Activated naive CD8-positive, alpha-beta T cell treated with anti-CD3 and anti-CD28 coated beads, Interleukin-2, amount 10 ng/mL, durations not matched to agents 7 days and 5 days (primary cell): ENCODE results near the gene ATP2B2. TPM values are rescaled to one million over a fixed set of nuclear protein-coding genes. Genes with fewer than 3 reads are reported as not detected.
A peak's percentile ranks its signal among the peaks of the same experiment; 100 is the strongest.

Experiments
- ATAC-seq: fragments of 150-1000 bp; cut with Tn5 transposase; one replicate; pipeline ENCODE4 v1.10.0; 2021; ENCODE audit warnings: low read depth, moderate library complexity
- POLR2A ChIA-PET: fragments of 350-600 bp; sonication (Branson Sonifier 250); formaldehyde crosslinking; loops from one replicate; lab custom pipeline; 2021; ENCODE audit warnings: antibody characterized with exemption; lab: Charles Lee
- DNase-seq: peaks from one replicate; pipeline ENCODE4 v3.0.0; 2021
- H3K27ac Mint-ChIP-seq: one replicate; pipeline ENCODE4 v1.8.0; 2022; ENCODE audit warnings: mild to moderate bottlenecking, mixed read lengths
- H3K27me3 Mint-ChIP-seq: one replicate; pipeline ENCODE4 v1.8.0; 2022; ENCODE audit warnings: mild to moderate bottlenecking, moderate library complexity, mixed read lengths
- H3K36me3 Mint-ChIP-seq: one replicate; pipeline ENCODE4 v1.8.0; 2021; ENCODE audit warnings: mild to moderate bottlenecking, mixed read lengths
- H3K4me1 Mint-ChIP-seq: one replicate; pipeline ENCODE4 v1.8.0; 2021; ENCODE audit warnings: mixed read lengths
- H3K4me3 Mint-ChIP-seq: one replicate; pipeline ENCODE4 v1.8.0; 2022; ENCODE audit warnings: mild to moderate bottlenecking, moderate library complexity, mixed read lengths
- H3K9me3 Mint-ChIP-seq: one replicate; pipeline ENCODE4 v1.8.0; 2021; ENCODE audit warnings: mixed read lengths
- total RNA-seq, 2 experiments: library from RNA; stranded (reverse); gene quantifications; one replicate each; pipeline ENCODE4 v1.2.3, GENCODE V29; 2021

ATP2B2 gene
- total RNA-seq, 2 experiments from 2014 or later, result not detected

DNA sequence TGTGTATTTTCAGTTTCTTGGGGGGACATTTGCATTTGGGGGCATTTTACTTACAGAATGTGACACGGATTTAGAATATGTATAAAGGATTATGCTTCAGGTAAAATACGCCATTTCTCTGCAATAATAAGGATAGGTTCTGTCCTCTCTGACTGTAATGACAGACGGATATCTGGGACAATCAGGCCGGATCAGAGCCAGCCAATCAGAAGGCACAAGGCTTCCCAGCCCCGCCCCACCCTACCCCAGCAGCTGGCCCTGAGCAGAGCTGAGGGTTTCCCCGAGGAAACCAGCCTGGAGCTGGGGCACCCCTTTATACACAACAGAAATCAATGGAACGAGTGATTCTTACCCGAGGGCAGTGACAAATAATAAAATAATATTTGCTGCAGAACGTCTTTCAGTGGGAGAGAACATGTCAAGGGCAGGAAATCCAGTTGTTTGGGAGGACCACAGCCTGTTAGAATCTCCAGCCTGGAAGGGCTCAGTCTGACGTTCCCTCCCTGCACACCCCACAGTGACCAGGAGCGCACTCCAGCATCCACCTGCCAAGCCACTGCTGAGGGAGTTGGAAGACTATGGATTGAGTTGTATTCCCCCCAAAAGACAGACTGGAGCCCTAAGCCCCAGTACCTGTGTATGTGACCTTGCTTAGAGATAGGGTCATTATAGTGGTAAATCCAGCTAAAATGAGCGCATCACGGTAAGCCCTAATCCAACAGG, 154.2 kb downstream of the ATP2B2 start:
- no peak for ATAC-seq
- POLR2A ChIA-PET, result no interaction called here
- Mint-ChIP-seq H3K27me3 (peaks cover 5% of the 10 kb centered on the region), H3K4me3 (no peak overlapping the region), H3K36me3 (no peaks in the 10 kb centered on the region), H3K27ac (no peak overlapping the region), H3K9me3 (no peaks in the 10 kb centered on the region), H3K4me1 (no peaks in the 10 kb centered on the region)
- no peak for DNase-seq

- Mint-ChIP-seq H3K27me3 (peaks cover 5% of the 10 kb centered on the region), H3K4me3 (no peak overlapping the region), H3K9me3 (no peaks in the 10 kb centered on the region), H3K4me1 (no peaks in the 10 kb centered on the region), H3K36me3 (no peaks in the 10 kb centered on the region), H3K27ac (no peak overlapping the region)
- ATAC-seq, result no peak
- DNase-seq, result no peak
- POLR2A ChIA-PET, result no interaction called here
Measured at GRCh38 chr3:10350324-10350985, 154.9 kb downstream of the ATP2B2 start.

DNA sequence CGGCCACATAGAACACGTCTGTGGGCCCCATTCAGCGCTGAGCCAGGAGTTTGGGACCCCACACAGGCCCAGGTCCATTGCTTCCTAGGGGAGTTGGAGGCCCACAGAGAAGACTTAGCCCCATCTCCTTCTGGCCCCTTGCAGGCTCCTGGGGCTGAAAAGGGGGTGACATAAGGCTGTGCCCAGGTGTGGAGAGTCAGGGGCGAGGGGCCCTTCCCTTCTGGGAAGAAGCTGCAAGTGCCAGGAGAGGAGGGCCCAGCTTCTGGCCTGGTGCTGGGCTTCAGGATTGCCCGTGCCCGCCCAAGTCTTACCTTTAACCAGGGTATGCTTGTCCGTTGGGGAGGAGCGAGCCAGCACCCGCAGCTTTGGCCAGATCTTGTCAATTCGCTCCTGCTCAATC, 155.6 kb downstream of the ATP2B2 start:
- Mint-ChIP-seq H3K9me3 (no peaks in the 10 kb centered on the region), H3K36me3 (no peaks in the 10 kb centered on the region), H3K4me1 (no peaks in the 10 kb centered on the region), H3K4me3 (no peak overlapping the region), H3K27ac (no peak overlapping the region), H3K27me3 (peaks cover 5% of the 10 kb centered on the region)
- DNase-seq, result no peak
- no peak for ATAC-seq
- POLR2A ChIA-PET, result no interaction called here

DNA sequence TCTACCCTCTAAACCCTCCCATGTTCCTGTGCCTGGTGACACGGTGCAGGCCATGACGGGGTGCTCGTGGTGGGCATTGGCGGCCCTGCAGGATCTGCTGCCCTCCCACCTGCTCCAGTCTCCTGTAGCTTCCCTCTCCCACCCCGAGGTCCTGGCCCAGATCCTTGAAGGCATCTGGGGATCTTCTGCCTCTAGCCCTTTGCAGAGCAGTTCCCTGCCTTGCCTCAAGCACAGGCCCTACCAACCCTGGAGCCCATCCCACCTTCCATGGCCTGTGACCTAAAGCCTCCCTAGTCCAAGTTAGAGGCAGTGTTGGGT, 157.0 kb downstream of the ATP2B2 start:
- POLR2A ChIA-PET, result no interaction called here
- DNase-seq, result no peak
- ATAC-seq, result no peak
- no peak overlapping the region for H3K27ac Mint-ChIP-seq
- H3K4me3 Mint-ChIP-seq, result no peak overlapping the region
- H3K4me1 Mint-ChIP-seq, result no peaks in the 10 kb centered on the region
- H3K27me3 Mint-ChIP-seq, result no peaks in the 10 kb centered on the region
- H3K9me3 Mint-ChIP-seq, result no peaks in the 10 kb centered on the region
- H3K36me3 Mint-ChIP-seq, result no peaks in the 10 kb centered on the region

GRCh38 chr3:10347648-10348403, 157.6 kb downstream of the ATP2B2 start:
- POLR2A ChIA-PET, result no interaction called here

GRCh38 chr3:10345911-10346310, 159.5 kb downstream of the ATP2B2 start:
- Mint-ChIP-seq H3K9me3 (no peaks in the 10 kb centered on the region), H3K27me3 (no peaks in the 10 kb centered on the region), H3K4me1 (no peaks in the 10 kb centered on the region), H3K4me3 (no peak overlapping the region), H3K36me3 (no peaks in the 10 kb centered on the region), H3K27ac (no peak overlapping the region)
- POLR2A ChIA-PET, result interaction anchor here (0.6 kb wide), 1 partner anchor 392 kb away, joined by 3 read pairs; no protein-coding TSS in a partner anchor
- no peak for DNase-seq
- no peak for ATAC-seq

More at GRCh38 chr3:10347648-10348403, 157.6 kb downstream of the ATP2B2 start:
- Mint-ChIP-seq H3K27ac (peak overlapping the region; percentile 21), H3K9me3 (no peaks in the 10 kb centered on the region), H3K4me1 (no peaks in the 10 kb centered on the region), H3K27me3 (no peaks in the 10 kb centered on the region), H3K4me3 (no peak overlapping the region), H3K36me3 (no peaks in the 10 kb centered on the region)
- no peak for DNase-seq
- no peak for ATAC-seq

DNA sequence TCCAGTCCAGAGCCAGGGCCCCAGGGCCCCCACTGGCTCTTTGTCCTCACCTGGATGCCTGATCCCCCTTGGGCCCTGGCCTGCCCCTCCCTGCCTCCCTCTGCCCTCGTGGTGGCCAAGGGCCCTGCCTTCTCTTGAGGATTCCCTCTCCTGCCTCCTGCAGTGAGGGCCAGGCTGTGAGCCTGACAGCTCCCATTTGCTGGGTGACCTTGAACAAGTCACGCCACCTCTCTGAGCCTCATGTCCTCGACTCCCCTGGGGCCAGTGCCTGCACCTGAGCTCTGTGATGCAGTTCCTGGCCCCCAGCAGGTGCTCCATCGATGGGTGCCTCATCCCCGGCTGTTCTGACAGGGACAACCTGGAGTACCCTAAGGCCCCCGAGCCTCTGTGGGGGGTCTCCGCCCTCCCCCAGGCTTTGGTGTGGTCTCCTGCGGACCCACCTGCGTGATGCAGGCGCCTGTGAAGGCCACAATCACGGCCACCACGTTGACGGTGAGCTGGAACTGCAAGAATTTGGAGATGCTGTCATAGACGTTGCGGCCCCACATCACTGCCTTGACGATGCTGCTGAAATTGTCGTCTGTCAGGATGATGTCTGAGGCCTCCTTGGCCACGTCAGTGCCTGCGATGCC, 160.3 kb downstream of the ATP2B2 start:
- no peak overlapping the region for H3K4me3 Mint-ChIP-seq
- no peaks in the 10 kb centered on the region for H3K36me3 Mint-ChIP-seq
- DNase-seq (no peak), ATAC-seq (no peak)
- H3K27me3 Mint-ChIP-seq, result no peaks in the 10 kb centered on the region
- H3K27ac Mint-ChIP-seq, result peak overlapping the region; percentile 53
- H3K4me1 Mint-ChIP-seq, result no peaks in the 10 kb centered on the region
- H3K9me3 Mint-ChIP-seq, result no peaks in the 10 kb centered on the region
- POLR2A ChIA-PET, result interaction anchor here (0.6 kb wide), 1 partner anchor 393 kb away, joined by 3 read pairs; no protein-coding TSS in a partner anchor

DNA sequence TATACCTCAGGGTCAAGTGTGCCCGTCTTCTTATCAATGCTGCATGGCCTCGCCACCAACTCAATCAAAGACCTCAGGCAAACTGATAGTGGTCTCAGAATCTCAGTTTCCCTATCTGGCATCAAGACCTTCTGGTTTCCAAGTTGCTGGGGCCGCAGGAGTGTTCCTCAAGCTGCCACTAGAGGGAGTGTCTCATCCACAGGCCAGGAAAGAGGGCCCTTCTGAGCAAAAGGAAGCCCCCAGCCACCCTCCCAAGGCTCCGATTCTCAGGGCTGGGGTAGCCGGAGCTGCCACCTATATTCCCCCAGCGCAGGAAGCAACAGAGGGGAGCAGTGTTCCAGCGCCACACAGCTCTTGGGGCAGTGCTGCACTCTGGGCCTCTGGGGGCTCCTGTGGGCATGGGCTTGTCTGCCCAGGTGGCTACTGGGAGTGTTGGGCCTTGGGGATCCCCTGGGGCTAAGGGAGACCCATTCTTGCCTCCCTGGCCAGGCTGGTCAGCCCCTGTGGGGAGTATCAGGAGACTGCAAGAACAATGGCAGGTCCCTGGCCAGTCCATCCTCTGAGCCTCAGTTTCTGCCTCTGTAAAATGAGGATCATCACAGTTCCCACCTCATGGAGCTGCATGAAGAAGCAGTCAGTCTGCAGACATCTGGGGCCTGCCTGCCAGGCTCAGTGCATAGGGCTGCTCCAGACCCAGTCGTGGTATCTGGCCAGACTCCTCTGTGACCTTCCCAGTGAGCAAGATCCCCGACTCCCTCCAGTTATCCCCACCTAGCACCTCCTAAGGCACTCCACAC, 161.0 kb downstream of the ATP2B2 start:
- Mint-ChIP-seq H3K27me3 (no peaks in the 10 kb centered on the region), H3K36me3 (no peaks in the 10 kb centered on the region), H3K27ac (no peak overlapping the region), H3K9me3 (no peaks in the 10 kb centered on the region), H3K4me1 (no peaks in the 10 kb centered on the region), H3K4me3 (no peak overlapping the region)
- ATAC-seq (no peak), DNase-seq (peak; percentile 58)
- POLR2A ChIA-PET, result no interaction called here

DNA sequence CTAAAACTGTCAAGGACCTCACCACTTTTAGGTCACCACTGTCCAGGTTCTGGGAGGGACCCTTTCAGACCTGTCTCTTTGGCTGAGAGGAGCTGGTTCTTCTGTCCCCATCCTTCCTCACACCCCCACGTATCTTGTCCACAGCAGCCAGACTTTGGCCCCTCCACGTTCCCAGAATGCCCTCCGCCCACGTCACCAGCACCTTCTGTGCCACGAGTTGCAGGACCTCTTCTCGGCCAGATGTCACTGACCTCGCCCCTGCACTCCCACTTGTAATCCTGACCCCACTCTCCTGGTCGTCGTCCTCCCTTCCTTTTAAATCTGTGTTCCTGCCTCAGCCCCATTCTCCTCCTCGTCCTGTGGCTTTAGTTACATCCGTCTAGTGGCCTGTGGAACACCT, 161.9 kb downstream of the ATP2B2 start:
- ATAC-seq (no peak), DNase-seq (no peak)
- no peaks in the 10 kb centered on the region for H3K36me3 Mint-ChIP-seq
- no peaks in the 10 kb centered on the region for H3K27me3 Mint-ChIP-seq
- H3K4me3 Mint-ChIP-seq, result no peak overlapping the region
- H3K27ac Mint-ChIP-seq, result no peak overlapping the region
- H3K9me3 Mint-ChIP-seq, result no peaks in the 10 kb centered on the region
- H3K4me1 Mint-ChIP-seq, result peaks cover 3% of the 10 kb centered on the region
- POLR2A ChIA-PET, result no interaction called here

GRCh38 chr3:10342781-10343180, 162.6 kb downstream of the ATP2B2 start:
- Mint-ChIP-seq H3K4me1 (peaks cover 7% of the 10 kb centered on the region), H3K27ac (no peak overlapping the region), H3K9me3 (no peaks in the 10 kb centered on the region), H3K27me3 (no peaks in the 10 kb centered on the region), H3K36me3 (no peaks in the 10 kb centered on the region), H3K4me3 (no peak overlapping the region)
- DNase-seq, result no peak
- POLR2A ChIA-PET, result no interaction called here
- ATAC-seq, result no peak

- Mint-ChIP-seq H3K36me3 (no peaks in the 10 kb centered on the region), H3K4me3 (no peak overlapping the region), H3K27me3 (no peaks in the 10 kb centered on the region), H3K9me3 (no peaks in the 10 kb centered on the region), H3K27ac (no peak overlapping the region), H3K4me1 (peaks cover 7% of the 10 kb centered on the region)
- no peak for ATAC-seq
- POLR2A ChIA-PET, result no interaction called here
- DNase-seq, result no peak
Measured at GRCh38 chr3:10341901-10342398, 163.4 kb downstream of the ATP2B2 start.

GRCh38 chr3:10340476-10340875, 164.9 kb downstream of the ATP2B2 start:
- POLR2A ChIA-PET, result no interaction called here
- Mint-ChIP-seq H3K4me1 (peaks cover 10% of the 10 kb centered on the region), H3K9me3 (no peaks in the 10 kb centered on the region), H3K4me3 (no peak overlapping the region), H3K27me3 (no peaks in the 10 kb centered on the region), H3K27ac (no peak overlapping the region), H3K36me3 (no peaks in the 10 kb centered on the region)
- no peak for DNase-seq
- ATAC-seq, result no peak

GRCh38 chr3:10340046-10340445, 165.3 kb downstream of the ATP2B2 start:
- no peak for DNase-seq
- Mint-ChIP-seq H3K36me3 (no peaks in the 10 kb centered on the region), H3K9me3 (no peaks in the 10 kb centered on the region), H3K27me3 (no peaks in the 10 kb centered on the region), H3K4me3 (no peak overlapping the region), H3K4me1 (peaks cover 14% of the 10 kb centered on the region), H3K27ac (no peak overlapping the region)
- POLR2A ChIA-PET, result no interaction called here
- ATAC-seq, result no peak
